AG04450 (cell line): ENCODE measurements around the gene PDGFA. TPM values are rescaled to one million over a fixed set of nuclear protein-coding genes. Genes with fewer than 3 reads are reported as not detected.

ENCODE experiments used
- CTCF ChIA-PET: fragments of 300-600, 350-600 bp; formaldehyde crosslinking; extraction: SDS; loops from one replicate; lab custom pipeline; 2022; ENCODE audit warnings: antibody characterized with exemption, inconsistent platforms; lab: Charles Lee
- POLR2A ChIA-PET: fragments of 350-600 bp; formaldehyde crosslinking; extraction: SDS; loops from one replicate; lab custom pipeline; 2021; ENCODE audit warnings: antibody characterized with exemption, inconsistent platforms; lab: Yijun Ruan, JAX
- DNase-seq: peaks from one replicate; pipeline ENCODE4 v3.0.0-alpha.2; 2011; ENCODE audit warnings: low read depth, low spot score
- H3K27ac ChIP-seq: one replicate; pipeline ENCODE4 v1.5.1; 2012; ENCODE audit warnings: low read depth, low read length, control low read depth
- H3K27me3 ChIP-seq: one replicate; pipeline ENCODE4 v1.6.0; 2012; ENCODE audit warnings: low read length; ENCODE audit not compliant: control insufficient read depth, insufficient read depth
- H3K4me3 ChIP-seq: 2 replicates; pipeline ENCODE4 v1.5.1; 2011; ENCODE audit warnings: mild to moderate bottlenecking, low read depth, low read length, control low read depth
- H3K9me3 ChIP-seq: 2 replicates; pipeline ENCODE4 v1.5.1; 2012; ENCODE audit warnings: low read length; ENCODE audit not compliant: control insufficient read depth, insufficient read depth
- polyA plus RNA-seq: library from polyadenylated mRNA; depleted of rRNA; stranded (reverse); fragments of >200 nt; gene quantifications from 2 replicates; pipeline ENCODE4 v1.2.3, GENCODE V29; 2011
- TF ChIP-seq, protein P1 (sequence below): IDR thresholded peaks from 2 replicates; pipeline ENCODE4 v1.5.1; 2011; ENCODE audit warnings: low read depth, low read length, control low read depth, inconsistent platforms

The PDGFA gene
- polyA plus RNA-seq, 1 experiment: 2.0 TPM

- Histone ChIP-seq H3K27me3 (peaks cover 5% of the 10 kb centered on the region), H3K27ac (no peak overlapping the region), H3K9me3 (peaks cover 1% of the 10 kb centered on the region; the same call in 1 of the 2 replicates), H3K4me3 (no peak overlapping the region)
- TF ChIP-seq, protein P1, sequence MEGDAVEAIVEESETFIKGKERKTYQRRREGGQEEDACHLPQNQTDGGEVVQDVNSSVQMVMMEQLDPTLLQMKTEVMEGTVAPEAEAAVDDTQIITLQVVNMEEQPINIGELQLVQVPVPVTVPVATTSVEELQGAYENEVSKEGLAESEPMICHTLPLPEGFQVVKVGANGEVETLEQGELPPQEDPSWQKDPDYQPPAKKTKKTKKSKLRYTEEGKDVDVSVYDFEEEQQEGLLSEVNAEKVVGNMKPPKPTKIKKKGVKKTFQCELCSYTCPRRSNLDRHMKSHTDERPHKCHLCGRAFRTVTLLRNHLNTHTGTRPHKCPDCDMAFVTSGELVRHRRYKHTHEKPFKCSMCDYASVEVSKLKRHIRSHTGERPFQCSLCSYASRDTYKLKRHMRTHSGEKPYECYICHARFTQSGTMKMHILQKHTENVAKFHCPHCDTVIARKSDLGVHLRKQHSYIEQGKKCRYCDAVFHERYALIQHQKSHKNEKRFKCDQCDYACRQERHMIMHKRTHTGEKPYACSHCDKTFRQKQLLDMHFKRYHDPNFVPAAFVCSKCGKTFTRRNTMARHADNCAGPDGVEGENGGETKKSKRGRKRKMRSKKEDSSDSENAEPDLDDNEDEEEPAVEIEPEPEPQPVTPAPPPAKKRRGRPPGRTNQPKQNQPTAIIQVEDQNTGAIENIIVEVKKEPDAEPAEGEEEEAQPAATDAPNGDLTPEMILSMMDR: no peak
- no peak for DNase-seq
- ChIA-PET CTCF (no interaction called here), POLR2A (no interaction called here)
These were observed 53.0 kb downstream of the PDGFA start for GRCh38 chr7:466465-467191.

- Histone ChIP-seq H3K27me3 (peaks cover 5% of the 10 kb centered on the region), H3K27ac (no peak overlapping the region), H3K9me3 (no peaks in the 10 kb centered on the region; the same call in 1 of the 2 replicates), H3K4me3 (no peak overlapping the region)
- DNase-seq: no peak
- TF ChIP-seq, protein P1: no peak
- POLR2A ChIA-PET: no interaction called here
- CTCF ChIA-PET: no interaction called here
These were observed 53.8 kb downstream of the PDGFA start for GRCh38 chr7:465710-466400.

DNA sequence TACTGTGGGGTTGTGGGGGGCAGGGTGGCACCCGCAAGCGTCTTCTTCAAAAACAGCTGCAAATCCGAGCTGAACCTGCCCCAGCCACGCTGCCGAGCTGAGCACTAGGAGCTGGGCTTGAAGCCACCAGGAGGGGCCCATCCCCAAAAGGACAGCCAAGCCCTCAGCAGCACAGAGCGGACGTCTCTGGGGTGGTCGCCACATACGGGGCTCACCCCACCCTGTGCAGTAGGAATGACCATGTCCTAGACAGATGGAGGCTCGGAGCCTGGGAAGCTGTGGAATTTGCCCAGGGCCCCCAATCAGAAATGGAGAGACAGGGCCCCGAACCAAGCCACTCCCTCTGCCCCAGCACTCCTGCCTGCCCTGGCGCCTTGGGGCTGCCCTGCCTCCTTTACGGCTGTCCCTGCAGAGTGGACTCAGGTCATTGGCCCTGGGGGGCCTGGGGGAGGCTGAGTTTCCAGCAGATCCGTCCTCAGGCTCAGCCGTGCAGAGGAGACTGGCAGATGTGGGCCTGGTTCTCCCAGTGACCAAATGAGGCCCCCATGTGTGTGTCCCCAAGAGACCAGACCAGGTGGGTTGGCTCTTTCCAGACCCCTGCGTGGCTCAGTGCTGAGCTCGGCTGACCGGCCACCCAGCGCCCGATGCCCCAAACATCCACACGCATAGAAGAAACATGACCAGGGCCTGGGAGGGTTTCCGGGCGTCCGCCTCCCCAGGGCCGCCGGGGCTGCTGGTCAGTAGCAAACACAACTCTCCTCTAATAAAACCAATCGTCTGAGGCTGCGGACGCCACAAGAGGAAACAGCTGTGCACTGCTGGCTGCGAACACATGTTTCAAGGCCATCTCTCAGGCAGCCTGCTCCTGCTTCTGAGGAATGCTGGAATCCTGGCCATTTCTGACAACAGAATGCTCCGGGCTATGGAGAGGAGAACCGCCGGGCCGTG, 54.9 kb downstream of the PDGFA start:
- POLR2A ChIA-PET: no interaction called here
- CTCF ChIA-PET: no interaction called here

GRCh38 chr7:463817-464453, 55.7 kb downstream of the PDGFA start:
- ChIA-PET CTCF (no interaction called here), POLR2A (no interaction called here)
- no peak for DNase-seq
- peaks cover 5% of the 10 kb centered on the region for H3K27me3 ChIP-seq
- TF ChIP-seq, protein P1: no peak
- no peaks in the 10 kb centered on the region; the same call in none of the 2 replicates for H3K9me3 ChIP-seq
- no peak overlapping the region for H3K27ac ChIP-seq
- no peak overlapping the region for H3K4me3 ChIP-seq

More for the DNA sequence above, 54.9 kb downstream of the PDGFA start:
- no peak overlapping the region for H3K4me3 ChIP-seq
- peak; percentile 50 for DNase-seq
- peak overlapping the region; percentile 39 for H3K27ac ChIP-seq
- H3K27me3 ChIP-seq: peaks cover 5% of the 10 kb centered on the region
- H3K9me3 ChIP-seq: no peaks in the 10 kb centered on the region; the same call in none of the 2 replicates
- TF ChIP-seq, protein P1: no peak
